GM21515 (cell line): ENCODE measurements around the gene CPED1.

Experiments
- ATAC-seq: cut with Tn5 transposase; IDR thresholded peaks from one replicate; pipeline ENCODE4 v1.9.1; 2021; ENCODE audit not compliant: unreplicated experiment

The CPED1 gene

DNA sequence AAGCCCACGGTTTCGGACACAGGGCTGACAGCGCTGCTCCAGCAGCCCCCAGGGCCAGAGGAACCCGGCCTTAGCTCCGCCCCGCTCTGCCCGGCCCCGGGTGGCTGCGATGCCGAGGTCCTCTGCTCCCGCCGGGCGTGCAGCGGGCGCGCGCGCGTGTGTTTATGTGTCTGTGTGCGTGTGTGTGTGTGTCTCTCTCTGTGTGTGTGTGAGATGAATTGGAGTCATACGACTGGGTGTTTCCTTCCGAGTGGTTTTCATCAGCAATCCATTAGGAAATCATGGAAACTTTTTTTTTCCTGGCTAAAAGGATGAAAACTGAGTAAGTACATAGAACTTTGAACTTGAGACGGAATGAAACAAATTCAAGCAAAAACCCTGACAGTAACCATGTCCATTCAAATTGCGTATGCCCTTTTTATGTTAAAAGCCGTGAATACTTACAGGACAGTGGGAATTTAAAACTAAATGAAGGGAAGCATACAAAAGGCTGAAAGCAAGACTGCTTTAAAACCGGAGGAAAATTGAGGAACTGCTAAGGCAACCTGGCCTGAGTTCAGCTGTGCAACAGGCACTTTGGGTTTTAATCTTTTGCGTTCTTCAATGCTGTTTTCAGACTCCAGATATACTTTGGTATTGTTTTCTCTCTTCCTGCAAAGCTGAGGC, at the start of gene CPED1:
TSS of gene CPED1 (plus strand) at position 121 of the 666 bp plus-strand sequence. CDS start 911 bp downstream, outside the sequence.
- peak; percentile 53 for ATAC-seq

DNA sequence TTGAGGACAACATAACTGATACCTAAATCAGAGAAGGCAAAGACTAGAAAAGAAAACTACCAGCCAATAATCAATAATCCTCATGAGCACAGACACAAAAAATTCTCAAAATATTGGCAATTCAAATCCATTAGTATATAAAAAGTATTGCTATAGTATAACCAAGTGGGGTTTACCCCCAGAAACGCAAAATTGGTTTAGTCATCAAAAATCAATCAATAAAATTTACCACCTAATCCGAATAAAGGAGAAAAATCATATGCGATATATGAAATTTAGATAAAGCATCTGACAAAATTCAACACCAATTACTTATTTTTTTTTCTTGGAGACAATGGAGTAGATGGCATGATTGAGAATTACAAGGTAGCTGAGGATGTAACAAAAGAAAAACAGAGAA, 49.2 kb upstream of the CPED1 start:
- no peak for ATAC-seq

DNA sequence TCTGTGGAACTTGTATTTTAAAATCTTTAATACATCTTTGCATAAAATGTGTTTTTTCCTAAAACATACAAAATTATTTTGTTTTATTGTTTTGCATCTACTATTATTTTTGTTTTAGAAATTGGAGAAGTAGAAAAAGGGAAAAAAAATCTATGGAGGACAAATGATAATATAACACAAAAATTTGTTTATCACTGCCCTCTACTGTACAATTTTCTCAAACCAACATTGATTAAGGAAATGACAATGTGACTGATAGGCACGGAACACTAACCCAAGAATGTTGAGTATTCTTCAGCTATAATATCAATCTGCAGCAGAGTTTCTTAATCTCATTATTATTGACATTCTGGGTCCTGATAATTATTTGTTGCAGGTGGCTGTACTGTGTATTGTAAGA, 47.4 kb upstream of the CPED1 start:
- no peak for ATAC-seq

DNA sequence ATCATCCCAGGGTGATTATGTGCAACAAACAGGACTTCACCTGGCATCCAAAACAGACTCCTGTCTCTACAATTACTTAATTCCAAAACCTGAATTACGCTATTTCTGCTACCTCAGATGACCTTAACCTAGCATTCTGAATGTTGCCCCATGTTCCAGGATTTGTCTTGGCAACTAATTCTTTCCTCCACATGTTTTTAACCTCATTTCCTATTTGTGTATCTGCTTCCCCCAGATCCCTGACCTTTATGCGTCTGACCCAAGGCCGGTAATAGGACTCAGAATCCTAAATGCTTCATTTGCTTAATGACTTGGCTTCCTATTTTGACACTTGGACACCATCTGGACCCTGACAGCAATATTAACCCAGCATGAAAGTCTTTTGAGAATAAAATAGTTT, 46.7 kb upstream of the CPED1 start:
- no peak for ATAC-seq

DNA sequence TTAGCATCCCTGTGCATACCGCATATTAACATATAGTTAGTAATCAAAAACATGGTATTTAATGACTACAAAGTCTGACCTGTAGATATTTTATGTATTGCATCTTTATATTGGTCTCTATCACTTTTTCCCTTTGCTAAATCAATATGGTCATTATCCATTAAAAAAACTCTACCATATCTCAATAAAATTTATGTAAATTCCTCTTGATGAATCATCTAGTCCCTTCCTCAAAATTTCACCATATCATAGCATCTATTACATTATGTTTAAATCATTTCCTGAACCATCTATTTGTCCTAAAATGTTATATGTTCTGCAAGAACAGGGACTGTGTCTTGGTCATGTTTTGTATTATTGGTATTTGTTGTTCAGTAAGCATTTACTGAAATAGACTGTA, 45.6 kb upstream of the CPED1 start:
- ATAC-seq: no peak

DNA sequence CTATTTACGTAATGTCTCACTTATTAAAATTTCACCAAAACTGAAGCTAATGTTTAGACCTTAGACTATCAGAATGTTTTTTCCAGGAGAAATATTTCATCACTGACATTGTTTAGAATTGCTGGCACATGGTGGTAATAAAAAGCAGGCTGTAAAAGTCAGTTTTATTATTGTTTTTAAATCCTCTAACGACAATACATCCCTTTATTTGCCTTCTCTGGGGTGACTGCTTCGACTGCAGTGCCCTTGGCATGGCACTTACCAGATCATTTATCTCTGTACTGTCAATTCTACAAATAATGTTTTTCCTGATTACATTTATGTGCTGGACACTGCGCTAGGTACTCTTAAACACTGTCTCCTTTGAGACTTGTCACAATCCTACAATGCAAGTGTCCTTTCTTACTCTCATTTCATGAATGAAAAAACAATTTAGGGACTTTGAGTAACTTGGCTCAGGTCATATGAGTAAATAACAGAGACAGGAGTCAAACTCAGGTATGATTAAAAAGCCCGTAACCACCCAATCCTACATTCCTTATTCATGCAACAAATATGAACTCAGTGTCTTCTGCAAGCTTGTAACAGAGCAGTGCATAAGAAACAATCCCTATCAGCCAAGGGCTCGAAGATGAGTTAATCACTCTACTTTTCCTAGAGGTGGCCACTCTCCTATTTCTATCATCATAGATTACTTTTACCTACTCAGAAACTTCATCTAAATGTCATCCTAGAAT, 43.5 kb upstream of the CPED1 start:
- ATAC-seq: no peak

DNA sequence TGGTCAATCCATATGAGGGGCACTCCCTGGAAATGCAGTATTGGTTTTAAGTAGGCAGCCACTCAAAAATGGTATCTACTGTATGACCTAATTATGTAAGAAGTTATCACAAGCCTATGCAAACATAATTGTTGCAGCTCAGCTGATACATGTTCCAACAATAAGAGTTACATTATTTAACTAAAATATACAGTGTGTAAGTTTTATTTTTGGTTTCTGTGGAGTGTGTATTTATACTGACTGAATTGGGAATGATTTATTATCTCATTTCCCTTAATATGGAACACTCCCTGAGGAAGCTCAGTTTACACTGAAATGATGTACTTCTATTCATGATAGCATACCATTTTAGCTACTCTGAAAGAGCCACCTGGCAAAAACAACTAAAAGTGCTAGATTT, 40.5 kb upstream of the CPED1 start:
- ATAC-seq: no peak

DNA sequence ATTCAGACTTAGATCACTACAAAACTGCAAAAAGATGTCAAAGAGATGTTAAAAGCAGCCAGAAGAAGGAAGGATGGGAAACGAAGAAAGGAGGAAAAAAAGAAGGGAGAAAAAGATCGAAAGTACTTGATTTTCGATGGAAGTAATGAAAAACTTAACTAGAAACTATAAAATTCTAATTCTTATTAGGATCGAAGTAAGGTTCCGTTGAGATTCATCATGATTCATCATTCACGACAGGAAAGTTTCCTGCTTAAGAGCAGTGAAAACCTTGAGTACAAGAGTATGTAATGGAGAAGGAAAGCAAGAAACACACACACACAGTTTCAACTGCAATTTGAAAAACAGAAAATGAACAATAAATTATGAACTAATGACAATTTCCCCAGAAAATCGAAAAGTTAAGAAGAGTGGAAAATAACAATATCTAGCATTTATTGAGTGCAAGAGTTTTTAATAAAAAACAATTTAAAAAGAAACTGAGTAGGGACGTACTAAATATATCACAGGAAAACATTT, 39.1 kb upstream of the CPED1 start:
- no peak for ATAC-seq

DNA sequence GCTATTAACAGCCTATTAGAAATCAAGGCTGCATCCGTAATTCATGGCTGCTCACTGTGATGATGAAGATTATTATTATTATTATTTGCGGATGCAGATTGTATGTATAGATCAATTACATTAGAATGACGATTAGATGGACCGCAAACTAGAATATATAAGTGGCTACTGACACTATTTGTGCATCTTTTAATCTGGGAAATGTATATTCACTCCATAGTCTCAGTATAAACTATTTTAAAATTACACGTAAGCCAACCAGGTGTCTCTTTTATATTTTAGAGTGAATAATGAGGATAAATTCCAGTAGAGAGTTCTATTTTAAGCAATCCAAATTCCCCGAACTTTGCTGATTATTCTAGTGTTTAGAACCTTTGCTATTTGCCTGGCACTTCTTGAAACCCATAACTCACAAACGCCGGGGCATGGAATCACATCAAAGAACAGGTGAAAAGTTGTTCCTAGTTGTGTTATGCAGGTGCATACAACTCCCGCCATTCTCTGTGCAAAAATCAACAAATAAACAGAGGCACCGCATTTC, 38.4 kb upstream of the CPED1 start:
- ATAC-seq: no peak

DNA sequence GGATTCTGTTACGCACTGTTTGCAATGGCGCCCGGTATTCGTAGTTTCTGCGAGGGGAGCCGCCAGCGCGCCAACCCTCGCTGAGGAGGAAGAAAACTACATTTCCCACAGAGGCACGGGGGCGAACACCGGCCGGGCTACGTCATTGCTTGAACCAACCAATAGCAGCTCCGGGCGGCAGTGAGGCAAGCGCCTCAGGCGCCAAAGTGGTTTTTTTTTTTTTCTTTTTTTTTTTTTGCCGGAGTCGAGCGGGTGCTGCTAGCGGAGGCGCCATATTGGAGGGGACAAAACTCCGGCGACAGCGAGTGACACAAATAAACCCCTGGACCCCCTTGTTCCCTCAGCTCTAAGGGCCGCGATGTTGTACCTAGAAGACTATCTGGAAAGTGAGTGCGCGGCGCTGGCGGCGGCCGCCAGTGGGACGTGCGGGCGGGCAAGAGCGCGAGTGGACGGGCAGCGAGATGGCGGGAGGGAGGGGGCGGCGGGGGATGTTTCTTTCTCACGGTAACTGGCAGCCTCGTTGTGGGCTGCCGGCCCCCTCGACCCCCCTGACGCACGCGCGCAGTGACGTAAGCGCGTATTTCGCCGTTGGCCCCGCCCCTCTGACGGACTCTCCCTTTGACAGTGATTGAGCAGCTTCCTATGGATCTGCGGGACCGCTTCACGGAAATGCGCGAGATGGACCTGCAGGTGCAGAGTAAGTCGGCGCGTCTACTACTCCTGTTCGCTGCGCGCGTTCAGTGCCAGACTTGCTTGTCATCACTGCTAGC, 37.8 kb upstream of the CPED1 start, which contains the start of gene ING3:
TSS of gene ING3 (plus strand) at position 239 of the 770 bp plus-strand sequence. CDS start at position 359, 120 bp downstream.
- ATAC-seq: peak; percentile 96

DNA sequence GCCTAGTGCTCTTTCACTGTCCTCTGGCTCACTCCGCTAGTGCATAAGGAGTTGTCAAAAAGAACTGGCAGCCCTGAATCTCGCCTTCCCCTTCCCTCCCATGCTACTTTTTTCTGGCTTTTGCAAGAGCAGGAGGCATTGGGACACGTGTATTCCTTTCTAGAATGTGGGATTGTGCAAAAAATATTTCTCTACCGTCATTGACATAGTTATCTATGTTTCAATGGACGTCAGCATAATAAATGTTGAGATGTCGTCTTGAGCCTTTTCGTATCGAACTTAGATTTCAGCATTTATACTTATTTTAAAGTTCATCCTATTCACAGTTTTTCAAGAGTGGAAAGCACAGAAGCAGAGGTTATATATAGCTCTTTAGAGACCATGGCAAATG, 37.2 kb upstream of the CPED1 start:
- no peak for ATAC-seq

DNA sequence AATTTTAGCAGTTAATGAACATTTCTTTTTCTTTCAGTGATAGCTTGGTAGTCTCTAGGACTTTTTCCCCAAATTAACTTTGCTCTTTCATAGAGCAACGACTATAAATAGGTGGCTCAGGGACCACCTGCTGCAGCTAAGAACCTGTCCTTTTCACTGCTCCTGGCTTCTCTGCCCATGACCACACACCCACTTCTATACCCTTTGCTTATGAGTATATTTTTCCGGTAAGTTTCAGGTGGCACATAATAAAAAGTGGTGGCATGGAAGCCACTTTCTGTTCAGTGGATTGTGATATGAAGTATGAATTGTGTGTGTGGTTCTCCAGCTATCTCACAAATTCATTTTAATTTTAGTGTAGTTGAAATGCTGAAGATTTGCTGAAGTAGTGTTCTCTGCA, 36.7 kb upstream of the CPED1 start:
- no peak for ATAC-seq

DNA sequence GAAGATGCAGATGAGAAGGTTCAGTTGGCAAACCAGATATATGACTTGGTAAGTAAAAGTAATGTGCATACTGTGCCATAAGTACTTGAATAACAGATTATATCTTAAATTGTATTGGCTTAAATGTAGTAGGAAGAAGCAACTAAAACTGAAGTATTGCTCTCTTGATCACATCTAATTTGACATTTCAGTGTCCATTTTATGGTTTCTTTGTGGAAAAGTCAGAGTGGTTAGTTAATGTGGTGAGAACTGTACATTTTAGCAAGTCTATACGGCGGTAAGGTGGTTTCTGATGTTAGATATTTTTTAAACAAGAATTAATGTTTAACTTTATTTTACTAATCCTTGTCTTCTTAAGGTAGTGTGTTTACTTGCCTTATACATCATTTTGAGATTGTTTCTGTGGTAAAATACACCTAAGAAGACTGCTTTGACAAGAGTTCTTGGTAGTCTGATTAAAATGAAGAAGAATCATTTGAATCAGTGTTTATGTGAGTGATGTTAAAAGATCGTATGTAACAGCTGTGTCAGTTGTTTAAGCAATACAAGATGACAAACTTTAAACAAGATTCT, 32.8 kb upstream of the CPED1 start:
- no peak for ATAC-seq

DNA sequence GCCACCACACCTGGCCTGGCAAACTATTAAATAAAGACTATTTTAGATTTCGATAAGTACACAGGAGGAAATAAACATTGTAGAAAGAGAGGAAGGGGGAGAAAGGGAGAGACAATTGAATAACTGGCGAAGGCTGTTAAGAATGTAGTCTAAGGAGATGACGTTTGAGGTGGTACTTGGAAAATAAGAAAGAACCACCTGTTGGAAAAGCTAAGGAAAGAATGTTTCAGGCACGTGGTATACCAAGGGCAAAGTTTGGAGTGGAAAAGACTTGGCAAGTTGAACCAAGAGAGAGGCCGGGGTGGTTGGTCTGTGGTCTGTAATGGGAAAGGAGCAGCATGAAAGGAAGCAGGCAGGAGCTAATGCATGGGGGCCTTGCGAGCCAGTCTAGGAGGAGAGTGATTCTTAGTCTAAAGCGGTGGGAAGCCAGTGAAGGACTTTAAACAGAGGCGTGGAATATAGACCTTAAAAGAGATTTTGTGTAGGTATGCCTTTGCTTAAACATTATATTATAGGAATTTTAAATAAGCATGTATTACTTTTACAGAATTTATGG, 28.5 kb upstream of the CPED1 start:
- ATAC-seq: no peak

DNA sequence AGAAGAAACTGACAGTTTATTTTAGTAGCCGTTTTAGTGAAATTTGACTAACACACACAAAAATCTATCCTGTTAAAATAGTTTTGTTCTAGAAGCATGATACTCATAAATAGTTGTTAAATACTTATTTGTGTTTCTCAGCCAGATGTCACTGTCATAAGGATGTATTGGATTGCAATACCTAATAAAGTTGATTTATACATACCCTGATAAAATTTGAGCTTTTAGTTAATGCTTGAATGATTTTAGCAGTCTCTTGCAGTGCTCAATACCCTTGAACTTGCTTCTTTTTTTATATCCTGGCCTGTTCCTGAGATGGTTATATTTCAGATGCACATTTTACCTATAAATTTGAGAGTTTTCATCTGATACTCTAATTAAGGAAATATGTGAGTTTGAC, 27.8 kb upstream of the CPED1 start:
- ATAC-seq: no peak

DNA sequence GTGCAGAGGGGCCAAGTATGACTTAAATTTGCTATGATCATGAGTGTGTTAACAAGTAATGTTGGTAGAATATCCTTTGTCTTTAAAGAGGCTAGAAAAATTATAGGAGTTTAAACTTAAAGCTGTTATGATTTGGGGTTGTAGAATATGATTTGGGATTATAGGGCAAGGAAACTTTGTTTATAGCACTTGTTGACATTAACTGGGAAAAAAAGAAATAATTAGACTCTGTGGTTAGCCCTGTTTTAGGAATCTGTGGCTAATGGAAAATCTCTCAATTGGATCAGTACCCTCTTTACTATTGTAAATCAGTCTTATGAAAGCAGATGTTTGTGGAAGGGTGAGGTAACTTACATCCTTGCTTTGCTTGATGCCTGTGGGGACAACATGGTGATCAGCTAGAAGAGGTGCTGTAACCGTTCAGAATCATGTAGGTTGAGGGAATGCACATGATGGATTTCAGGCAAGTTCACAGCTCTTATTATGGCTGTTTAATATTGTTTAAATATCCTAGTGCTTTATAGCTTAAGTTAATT, 26.8 kb upstream of the CPED1 start:
- no peak for ATAC-seq

DNA sequence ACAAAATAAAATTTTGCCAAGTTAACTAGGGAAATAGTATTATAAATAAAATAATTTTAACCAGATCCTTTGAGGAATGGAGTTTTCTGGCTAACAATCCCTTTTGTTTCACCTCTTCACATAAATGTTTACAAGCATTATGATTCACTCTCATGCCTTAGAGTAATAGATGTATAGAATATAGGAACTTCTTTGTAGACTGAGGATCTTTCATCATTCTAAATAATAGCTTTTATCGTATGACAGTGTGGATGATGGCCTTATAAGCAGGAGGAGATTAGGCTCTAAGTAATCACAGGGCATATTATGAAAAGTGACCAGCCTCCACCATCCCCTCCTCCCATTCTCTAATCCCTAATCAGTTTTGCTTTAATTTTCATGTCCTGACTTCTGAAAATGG, 24.4 kb upstream of the CPED1 start:
- no peak for ATAC-seq

DNA sequence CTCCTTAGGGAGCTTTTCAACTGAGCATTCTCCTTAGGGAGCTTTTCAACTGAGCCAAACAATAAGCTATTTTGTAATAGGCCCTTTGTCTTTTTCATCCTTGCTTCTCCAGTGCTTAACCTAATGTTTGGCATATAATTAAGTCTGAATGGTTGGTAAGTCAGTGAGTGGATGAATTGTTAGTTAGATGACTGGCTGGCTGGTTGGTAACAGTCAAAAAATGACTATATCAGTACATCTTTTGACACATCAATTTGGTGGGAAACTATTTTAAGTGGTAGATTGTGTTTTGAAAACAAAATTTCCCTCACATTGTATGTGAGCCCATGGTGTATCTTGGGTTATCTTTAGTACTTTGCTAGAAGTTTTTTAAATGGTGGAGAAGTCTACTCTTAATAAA, 21.6 kb upstream of the CPED1 start:
- no peak for ATAC-seq

DNA sequence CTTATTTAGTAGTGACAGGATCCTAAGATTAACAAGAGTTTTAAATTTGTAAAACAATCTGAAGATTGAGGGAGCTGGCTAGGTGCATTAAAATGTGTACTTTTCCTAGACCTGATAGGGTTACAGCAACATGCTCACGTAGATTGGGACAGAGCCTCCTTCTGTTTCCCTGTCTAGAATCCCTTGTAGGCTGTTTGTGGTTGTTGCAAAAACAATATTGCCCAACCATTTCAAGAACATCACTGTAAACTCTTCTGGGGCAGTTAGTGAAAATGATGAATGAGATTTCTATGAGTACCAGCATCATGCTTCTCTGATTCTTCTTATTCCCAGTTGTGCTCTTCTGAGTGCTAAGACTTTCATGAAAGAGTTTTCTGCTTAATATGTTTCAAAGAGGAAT, 14.7 kb upstream of the CPED1 start:
- ATAC-seq: no peak

DNA sequence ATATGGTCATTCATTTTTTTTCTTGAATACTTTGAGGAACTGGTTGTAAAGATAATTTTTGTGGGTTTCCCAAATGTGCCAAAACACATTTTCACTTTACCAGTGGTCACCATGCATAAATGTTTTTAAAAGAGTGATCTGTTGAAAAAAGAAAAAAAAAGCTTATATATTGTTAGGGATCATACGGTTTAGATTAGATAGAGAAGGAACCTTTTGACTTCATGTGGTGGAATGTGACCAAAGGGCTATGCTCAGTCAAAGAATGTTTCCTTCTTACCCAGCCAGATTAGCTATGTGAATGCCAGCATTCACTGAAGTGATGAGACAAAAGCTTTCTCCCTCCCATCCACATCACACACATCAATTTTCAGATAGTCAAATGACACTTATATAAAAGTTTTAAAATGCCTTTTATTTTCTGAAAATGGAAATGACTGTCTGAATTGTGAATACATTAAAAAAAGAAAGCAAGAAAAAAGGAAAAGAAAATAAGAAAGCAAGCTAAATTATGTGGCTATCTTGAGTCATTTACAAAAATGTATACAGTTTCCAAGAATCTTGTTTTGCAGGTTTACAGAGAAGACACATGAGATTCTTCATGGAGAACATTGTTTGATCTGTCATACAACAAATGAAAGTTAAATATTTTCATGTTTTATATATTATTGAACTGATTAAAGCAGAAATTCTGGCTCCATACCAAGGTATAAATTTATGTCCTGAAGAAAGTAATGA, 8.6 kb upstream of the CPED1 start:
- ATAC-seq: no peak
